Spleen (tissue), 11 donors: ENCODE results near the gene PLOD2. TPM values are rescaled to one million over a fixed set of nuclear protein-coding genes. Genes with fewer than 3 reads are reported as not detected.

Experiments used
- DNase-seq: peaks from one replicate; pipeline ENCODE4 v3.0.0-alpha.2; 2020
- H3K27ac ChIP-seq, 8 donors: fragments of 200-600 bp; sonication (generic) in 7 of 8; 1 replicate in 4 of 8; 2 replicates in 4 of 8; pipeline versions ENCODE4 v1.5.0 to v1.8.0; 2016 to 2021; ENCODE audit warnings: inconsistent platforms in 4 of 8, mild to moderate bottlenecking in 4 of 8, moderate library complexity in 1 of 8
- H3K27me3 ChIP-seq, 7 donors: fragments of 200-600 bp; sonication (generic) in 6 of 7; replicated peaks in 1 of 7; 1 replicate in 4 of 7; 2 replicates in 3 of 7; pipeline versions ENCODE4 v1.5.0 to v1.8.0; 2016 to 2021; ENCODE audit warnings: inconsistent platforms in 3 of 7, mild to moderate bottlenecking in 1 of 7
- H3K36me3 ChIP-seq, 6 donors: fragments of 200-600 bp; sonication (generic) in 5 of 6; 1 replicate in 4 of 6; 2 replicates in 2 of 6; pipeline versions ENCODE4 v1.5.0 to v1.8.0; 2016 to 2021; ENCODE audit warnings: inconsistent platforms in 2 of 6
- H3K4me1 ChIP-seq, 6 donors: fragments of 200-600 bp; sonication (generic) in 5 of 6; 1 replicate in 3 of 6; 2 replicates in 3 of 6; pipeline versions ENCODE4 v1.5.0 to v1.8.0; 2016 to 2021; ENCODE audit warnings: inconsistent platforms in 3 of 6
- H3K4me3 ChIP-seq, 8 donors: fragments of 200-600 bp; sonication (generic) in 7 of 8; 1 replicate in 4 of 8; 2 replicates in 4 of 8; pipeline versions ENCODE4 v1.5.0 to v1.8.0; 2016 to 2021; ENCODE audit warnings: inconsistent platforms in 4 of 8, mild to moderate bottlenecking in 4 of 8, moderate library complexity in 2 of 8
- H3K9me3 ChIP-seq, 8 donors: fragments of 200-600 bp; sonication (generic) in 7 of 8; 1 replicate in 4 of 8; 2 replicates in 4 of 8; pipeline versions ENCODE4 v1.5.0 to v1.8.0; 2016 to 2021; ENCODE audit warnings: inconsistent platforms in 4 of 8
- CTCF ChIP-seq, 11 experiments: fragments of 200-600 bp in 7 of 11; fragments of 450-650 bp in 4 of 11; sonication (generic) in 4 of 11; IDR thresholded peaks in 8 of 11; conservative IDR thresholded peaks in 3 of 11; 1 replicate in 7 of 11; 2 replicates in 4 of 11; pipeline versions ENCODE4 v1.4.0 to v1.8.0; 2016 to 2021; ENCODE audit warnings: antibody characterized with exemption in 11 of 11, inconsistent platforms in 4 of 11, mild to moderate bottlenecking in 1 of 11
- POLR2A ChIP-seq, 3 donors: fragments of 450-650 bp; IDR thresholded peaks; one replicate each; pipeline ENCODE4 v1.5.1; 2017; ENCODE audit warnings: antibody characterized with exemption in 3 of 3, mild to moderate bottlenecking in 1 of 3
- POLR2AphosphoS5 ChIP-seq, 3 donors: sonication (generic); formaldehyde crosslinking; IDR thresholded peaks; one replicate each; pipeline ENCODE4 v1.5.1; 2017; ENCODE audit warnings: antibody characterized with exemption in 3 of 3
- whole genome bisulfite sequencing, 5 donors: extraction: QIAGEN DNeasy Blood & Tissue Kit in 3 of 5; methylation state at CpG; one replicate each; pipeline versions ENCODE4 v1.1.5 to v1.1.7; 2013 to 2018; 5-methylcytosine and 5-hydroxymethylcytosine counted together
- intact Hi-C: fragments of 100-400 bp; cut with DNase I; formaldehyde crosslinking; loops from one replicate; pipeline ENCODE4 v1.15.0; 2023; ENCODE audit warnings: low total_unique reads
- polyA plus RNA-seq, 3 donors: library from polyadenylated mRNA; stranded (reverse); fragments of 200-250 nt; gene quantifications; one replicate each; pipeline ENCODE4 v1.2.1, GENCODE V29; 2013
- total RNA-seq, 7 donors: library from RNA; depleted of rRNA in 3 of 7; stranded (reverse); fragments of >200 nt in 3 of 7; fragmentation: NEBNext Ultra II Directional in 4 of 7; extraction: Animal tissue kit (Norgen Biotek cat#: 25700) in 4 of 7; gene quantifications; one replicate each; pipeline versions ENCODE4 v1.1.0 to v1.2.1, GENCODE V29; 2016 to 2021
- donor health status: healthy with polysubstance abuse.
- donor health status: DM: no; HTN: no; CAD: no; lungs with moderate emphysema.
- donor health status: DM: no; HTN: no; CAD: no.
- donor health status: Bipolar disorder and iron deficiency.
- donor health status: healthy.
- donor health status: DM: no; HTN: no; CAD: no.
- donor health status: DM: yes; HTN: yes; CAD: no.

PLOD2 gene
- total and polyA plus RNA-seq, 10 donors: 3.5 to 35.8 (median 11.2) TPM

- TF ChIP-seq CTCF (IDR thresholded peaks at IDR 0.05 in 8 of 11, conservative IDR thresholded peaks at IDR 0.05 in 3 of 11): no peak
- TF ChIP-seq POLR2A (IDR thresholded peaks at IDR 0.05): no peak
- TF ChIP-seq POLR2AphosphoS5 (IDR thresholded peaks at IDR 0.05): no peak
- WGBS, 5 donors: 87 to 96% (median 92%) methylated on average over 1 of the region's 1 CpG
- no peaks in the 10 kb centered on the region for H3K4me1 ChIP-seq
- intact Hi-C loops: no loop called here
- no peaks in the 10 kb centered on the region for H3K36me3 ChIP-seq
- DNase-seq: no peak
- H3K4me3 ChIP-seq: no peak overlapping the region
- H3K27ac ChIP-seq: no peak overlapping the region
- no peaks in the 10 kb centered on the region for H3K27me3 ChIP-seq
- no peaks in the 10 kb centered on the region for H3K9me3 ChIP-seq
Observed at GRCh38 chr3:146036281-146036680, 124.7 kb downstream of the PLOD2 start.

GRCh38 chr3:146035366-146035765 lies 125.6 kb downstream of the PLOD2 start:
- no peak for DNase-seq
- peaks cover 0 to 7% (median 2%) of the 10 kb centered on the region in 8 donors for H3K9me3 ChIP-seq
- no peak overlapping the region for H3K4me3 ChIP-seq
- intact Hi-C loops: no loop called here
- H3K4me1 ChIP-seq: no peaks in the 10 kb centered on the region
- TF ChIP-seq POLR2A (IDR thresholded peaks at IDR 0.05) (no peak), CTCF (IDR thresholded peaks at IDR 0.05 in 8 of 11, conservative IDR thresholded peaks at IDR 0.05 in 3 of 11) (no peak), POLR2AphosphoS5 (IDR thresholded peaks at IDR 0.05) (no peak)
- 91 to 97% (median 92%) methylated on average over 5 of the region's 5 CpGs for WGBS, 5 donors
- H3K36me3 ChIP-seq: no peaks in the 10 kb centered on the region
- H3K27ac ChIP-seq: no peak overlapping the region
- H3K27me3 ChIP-seq: no peaks in the 10 kb centered on the region

- no peaks in the 10 kb centered on the region for H3K4me1 ChIP-seq
- H3K36me3 ChIP-seq: no peaks in the 10 kb centered on the region
- peaks cover 3 to 18% (median 13%) of the 10 kb centered on the region in 8 donors for H3K9me3 ChIP-seq
- DNase-seq: no peak
- H3K27ac ChIP-seq: no peak overlapping the region
- TF ChIP-seq POLR2AphosphoS5 (IDR thresholded peaks at IDR 0.05) (no peak), CTCF (IDR thresholded peaks at IDR 0.05 in 8 of 11, conservative IDR thresholded peaks at IDR 0.05 in 3 of 11) (no peak), POLR2A (IDR thresholded peaks at IDR 0.05) (no peak)
- intact Hi-C loops: no loop called here
- H3K27me3 ChIP-seq: no peaks in the 10 kb centered on the region
- H3K4me3 ChIP-seq: no peak overlapping the region
Observed at GRCh38 chr3:146033950-146034349, 127.0 kb downstream of the PLOD2 start.

- intact Hi-C loops: no loop called here
- H3K27me3 ChIP-seq: no peaks in the 10 kb centered on the region
- no peak overlapping the region for H3K4me3 ChIP-seq
- TF ChIP-seq CTCF (IDR thresholded peaks at IDR 0.05 in 8 of 11, conservative IDR thresholded peaks at IDR 0.05 in 3 of 11): no peak
- TF ChIP-seq POLR2A (IDR thresholded peaks at IDR 0.05): no peak
- TF ChIP-seq POLR2AphosphoS5 (IDR thresholded peaks at IDR 0.05): no peak
- H3K36me3 ChIP-seq: no peaks in the 10 kb centered on the region
- 51 to 70% (median 55%) methylated on average over 1 of the region's 1 CpG for WGBS, 5 donors
- H3K9me3 ChIP-seq: peaks cover 3 to 18% (median 13%) of the 10 kb centered on the region in 8 donors
- DNase-seq: no peak
- no peak overlapping the region for H3K27ac ChIP-seq
- H3K4me1 ChIP-seq: no peaks in the 10 kb centered on the region
Observed at GRCh38 chr3:146026547-146026946, 134.4 kb downstream of the PLOD2 start.
